SKM-1 treated with dmso at 0.1 percent for 144 hours (cell line): ENCODE measurements around the gene KRTAP23-1.

ENCODE experiments used
- DNase-seq: peaks from one replicate; lab custom pipeline; 2025; ENCODE audit not compliant: unreplicated experiment; lab: John Stamatoyannopoulos, UW

KRTAP23-1 gene

GRCh38 chr21:30315701-30316100 lies 32.7 kb downstream of the KRTAP23-1 start:
- DNase-seq = no peak

- no peak for DNase-seq
These were observed 41.5 kb downstream of the KRTAP23-1 start for GRCh38 chr21:30306884-30307283.

GRCh38 chr21:30305136-30305535 lies 43.3 kb downstream of the KRTAP23-1 start:
- DNase-seq = no peak
